HEK293 (cell line): ENCODE data around the gene CACNA2D3.

ENCODE experiments used
- CTCF ChIA-PET: fragments of 350-600 bp; formaldehyde crosslinking; extraction: SDS; loops from one replicate; lab custom pipeline; 2021; ENCODE audit warnings: antibody characterized with exemption; lab: Yijun Ruan, JAX
- POLR2A ChIA-PET: fragments of 300-600 bp; formaldehyde crosslinking; extraction: SDS; loops from one replicate; lab custom pipeline; 2020; ENCODE audit warnings: antibody characterized with exemption, inconsistent platforms; lab: Yijun Ruan, JAX
- H3K27ac ChIP-seq: fragments of 200-500 bp; sonication (Bioruptor generic); 2 replicates; pipeline ENCODE4 v1.5.1; 2014; ENCODE audit warnings: low read depth, low read length, control low read depth, inconsistent platforms; ENCODE audit errors: extremely low read depth
- H3K36me3 ChIP-seq, 2 experiments: fragments of 200-500 bp in 1 of 2; sonication (Bioruptor generic) in 1 of 2; 1 replicate in 1 of 2; 2 replicates in 1 of 2; pipeline ENCODE4 v1.5.1; 2014 to 2017; ENCODE audit warnings: inconsistent platforms in 2 of 2, low read length in 2 of 2; ENCODE audit not compliant: control insufficient read depth in 2 of 2, insufficient read depth in 1 of 2
- H3K4me1 ChIP-seq: fragments of 200-500 bp; sonication (Bioruptor generic); 2 replicates; pipeline ENCODE4 v1.5.1; 2014; ENCODE audit warnings: mild to moderate bottlenecking, low read length, inconsistent platforms; ENCODE audit not compliant: control insufficient read depth, insufficient read depth
- H3K4me3 ChIP-seq: 2 replicates; pipeline ENCODE4 v1.5.1; 2011; ENCODE audit warnings: low read depth, mild to moderate bottlenecking, control low read depth, low read length, moderate library complexity
- H3K9me3 ChIP-seq: fragments of 200-500 bp; sonication (Bioruptor generic); 2 replicates; pipeline ENCODE4 v1.5.1; 2014; ENCODE audit warnings: low read depth, low read length, inconsistent platforms; ENCODE audit not compliant: control insufficient read depth, insufficient read depth
- CTCF ChIP-seq: fragments of 450-650 bp; formaldehyde crosslinking; IDR thresholded peaks from 2 replicates; pipeline ENCODE4 v1.5.1; 2016; ENCODE audit warnings: missing biosample characterization, missing genetic modification characterization
- INSM2 ChIP-seq: fragments of 450-650 bp; formaldehyde crosslinking; IDR thresholded peaks from 2 replicates; pipeline ENCODE4 v1.5.1; 2016; ENCODE audit warnings: missing biosample characterization, missing genetic modification characterization
- MYNN ChIP-seq: fragments of 450-650 bp; formaldehyde crosslinking; IDR thresholded peaks from 2 replicates; pipeline ENCODE4 v1.5.1; 2016; ENCODE audit warnings: missing biosample characterization, missing genetic modification characterization, borderline replicate concordance
- PBX3 ChIP-seq: sonication (generic); formaldehyde crosslinking; IDR thresholded peaks from 2 replicates; pipeline ENCODE4 v1.8.1; 2022; ENCODE audit warnings: mild to moderate bottlenecking, moderate library complexity, missing genetic modification reagents
- PRDM1 ChIP-seq: fragments of 450-650 bp; formaldehyde crosslinking; IDR thresholded peaks from 2 replicates; pipeline ENCODE4; 2016; ENCODE audit warnings: missing biosample characterization, missing genetic modification characterization
- TCF7L2 ChIP-seq: IDR thresholded peaks from 2 replicates; pipeline ENCODE4 v1.6.1; 2011; ENCODE audit warnings: low read depth, mild to moderate bottlenecking, inconsistent platforms, low read length, moderate library complexity, borderline replicate concordance
- ZBTB10 ChIP-seq: fragments of 450-650 bp; formaldehyde crosslinking; IDR thresholded peaks from 2 replicates; pipeline ENCODE4 v1.5.1; 2016; ENCODE audit warnings: missing biosample characterization, missing genetic modification characterization
- ZIC2 ChIP-seq: fragments of 450-650 bp; formaldehyde crosslinking; IDR thresholded peaks from 2 replicates; pipeline ENCODE4 v1.5.1; 2016; ENCODE audit warnings: missing biosample characterization, missing genetic modification characterization
- ZNF112 ChIP-seq: fragments of 450-650 bp; formaldehyde crosslinking; IDR thresholded peaks from 2 replicates; pipeline ENCODE4 v1.5.0; 2017; ENCODE audit warnings: missing biosample characterization, missing genetic modification characterization
- ZNF184 ChIP-seq: fragments of 450-650 bp; IDR thresholded peaks from 2 replicates; pipeline ENCODE4 v1.5.1; 2018; ENCODE audit warnings: missing biosample characterization, mild to moderate bottlenecking, missing genetic modification characterization
- ZNF24 ChIP-seq: fragments of 450-650 bp; formaldehyde crosslinking; IDR thresholded peaks from 2 replicates; pipeline ENCODE4 v1.5.1; 2016; ENCODE audit warnings: missing biosample characterization, missing genetic modification characterization
- ZNF292 ChIP-seq: fragments of 450-650 bp; formaldehyde crosslinking; IDR thresholded peaks from 2 replicates; pipeline ENCODE4 v1.5.1; 2016; ENCODE audit warnings: low read depth, missing biosample characterization, missing genetic modification characterization, borderline replicate concordance
- ZNF324 ChIP-seq: fragments of 450-650 bp; formaldehyde crosslinking; IDR thresholded peaks from 2 replicates; pipeline ENCODE4 v1.5.1; 2016; ENCODE audit warnings: missing biosample characterization, missing genetic modification characterization
- ZNF548 ChIP-seq: fragments of 450-650 bp; formaldehyde crosslinking; IDR thresholded peaks from 2 replicates; pipeline ENCODE4 v1.5.1; 2016; ENCODE audit warnings: missing biosample characterization, missing genetic modification characterization
- ZNF585B ChIP-seq: fragments of 450-650 bp; formaldehyde crosslinking; IDR thresholded peaks from 2 replicates; pipeline ENCODE4 v1.5.1; 2016; ENCODE audit warnings: missing biosample characterization, missing genetic modification characterization
- ZNF600 ChIP-seq: fragments of 450-650 bp; formaldehyde crosslinking; IDR thresholded peaks from 2 replicates; pipeline ENCODE4 v1.5.1; 2016; ENCODE audit warnings: missing biosample characterization, missing genetic modification characterization
- ZNF639 ChIP-seq: fragments of 450-650 bp; formaldehyde crosslinking; IDR thresholded peaks from 2 replicates; pipeline ENCODE4 v1.5.1; 2016; ENCODE audit warnings: missing biosample characterization, missing genetic modification characterization
- ZNF654 ChIP-seq: fragments of 450-650 bp; formaldehyde crosslinking; IDR thresholded peaks from 2 replicates; pipeline ENCODE4 v1.5.1; 2016; ENCODE audit warnings: low read depth, missing biosample characterization, missing genetic modification characterization
- ZNF677 ChIP-seq: fragments of 450-650 bp; IDR thresholded peaks from 2 replicates; pipeline ENCODE4 v1.5.0; 2018; ENCODE audit warnings: missing biosample characterization, mild to moderate bottlenecking, missing genetic modification characterization, moderate library complexity
- ZSCAN23 ChIP-seq: fragments of 450-650 bp; formaldehyde crosslinking; IDR thresholded peaks from 2 replicates; pipeline ENCODE4 v1.5.1; 2016; ENCODE audit warnings: missing biosample characterization, missing genetic modification characterization
- ZSCAN30 ChIP-seq: fragments of 450-650 bp; IDR thresholded peaks from 2 replicates; pipeline ENCODE4 v1.5.1; 2018; ENCODE audit warnings: missing biosample characterization, mild to moderate bottlenecking, missing genetic modification characterization, moderate library complexity

CACNA2D3 gene

GRCh38 chr3:54950391-54951003 is 828.1 kb downstream of the CACNA2D3 start:
- Histone ChIP-seq H3K36me3 (no peaks in the 10 kb centered on the region), H3K9me3 (no peaks in the 10 kb centered on the region), H3K4me1 (no peaks in the 10 kb centered on the region), H3K27ac (no peak overlapping the region), H3K4me3 (no peak overlapping the region)
- POLR2A ChIA-PET: no interaction called here
- CTCF ChIA-PET: interaction anchor here (0.7 kb wide), 1 partner anchor 959 kb away, joined by 3 read pairs; no protein-coding TSS in a partner anchor
- TF ChIP-seq ZNF184 (tag by site-specific recombination) (no peak), ZNF677 (tag by site-specific recombination) (no peak), ZSCAN23 (no peak), INSM2 (no peak), ZNF292 (tag by site-specific recombination) (no peak), ZNF639 (tag by site-specific recombination) (no peak), MYNN (tag by site-specific recombination) (no peak), PBX3 (CRISPR knock-in tag) (no peak), PRDM1 (tag by site-specific recombination) (no peak), ZNF600 (tag by site-specific recombination) (no peak), ZNF324 (tag by site-specific recombination) (no peak), ZNF112 (tag by site-specific recombination) (no peak), ZNF585B (no peak), ZBTB10 (tag by site-specific recombination) (no peak)

- no peaks in the 10 kb centered on the region for H3K4me1 ChIP-seq
- H3K36me3 ChIP-seq: no peaks in the 10 kb centered on the region
- no peak overlapping the region for H3K4me3 ChIP-seq
- H3K27ac ChIP-seq: no peak overlapping the region
- TF ChIP-seq ZIC2 (peak; percentile 32; the same call in 1 of the 2 replicates), ZNF654 (tag by site-specific recombination) (peak; percentile 22), CTCF (peak; percentile 53; the same call in 1 of the 2 replicates), ZNF548 (tag by site-specific recombination) (no peak), ZSCAN30 (tag by site-specific recombination) (peak; percentile 61), ZNF24 (tag by site-specific recombination) (no peak), ZSCAN23 (no peak), TCF7L2 (no peak)
- ChIA-PET CTCF (interaction anchor here (0.7 kb wide), 1 partner anchor 958 kb away, joined by 3 read pairs; no protein-coding TSS in a partner anchor), POLR2A (no interaction called here)
- H3K9me3 ChIP-seq: no peaks in the 10 kb centered on the region
Observed at GRCh38 chr3:54951405-54951804, 829.1 kb downstream of the CACNA2D3 start.
